Activated naive CD4-positive, alpha-beta T cell treated with anti-CD3 and anti-CD28 coated beads, Interleukin-2, amount 50 U/mL, for 16 hours (primary cell): ENCODE measurements around the gene DUSP22.

Experiments used
- DNase-seq: peaks from one replicate; pipeline ENCODE4 v3.0.0-alpha.2; 2020

Gene DUSP22

DNA sequence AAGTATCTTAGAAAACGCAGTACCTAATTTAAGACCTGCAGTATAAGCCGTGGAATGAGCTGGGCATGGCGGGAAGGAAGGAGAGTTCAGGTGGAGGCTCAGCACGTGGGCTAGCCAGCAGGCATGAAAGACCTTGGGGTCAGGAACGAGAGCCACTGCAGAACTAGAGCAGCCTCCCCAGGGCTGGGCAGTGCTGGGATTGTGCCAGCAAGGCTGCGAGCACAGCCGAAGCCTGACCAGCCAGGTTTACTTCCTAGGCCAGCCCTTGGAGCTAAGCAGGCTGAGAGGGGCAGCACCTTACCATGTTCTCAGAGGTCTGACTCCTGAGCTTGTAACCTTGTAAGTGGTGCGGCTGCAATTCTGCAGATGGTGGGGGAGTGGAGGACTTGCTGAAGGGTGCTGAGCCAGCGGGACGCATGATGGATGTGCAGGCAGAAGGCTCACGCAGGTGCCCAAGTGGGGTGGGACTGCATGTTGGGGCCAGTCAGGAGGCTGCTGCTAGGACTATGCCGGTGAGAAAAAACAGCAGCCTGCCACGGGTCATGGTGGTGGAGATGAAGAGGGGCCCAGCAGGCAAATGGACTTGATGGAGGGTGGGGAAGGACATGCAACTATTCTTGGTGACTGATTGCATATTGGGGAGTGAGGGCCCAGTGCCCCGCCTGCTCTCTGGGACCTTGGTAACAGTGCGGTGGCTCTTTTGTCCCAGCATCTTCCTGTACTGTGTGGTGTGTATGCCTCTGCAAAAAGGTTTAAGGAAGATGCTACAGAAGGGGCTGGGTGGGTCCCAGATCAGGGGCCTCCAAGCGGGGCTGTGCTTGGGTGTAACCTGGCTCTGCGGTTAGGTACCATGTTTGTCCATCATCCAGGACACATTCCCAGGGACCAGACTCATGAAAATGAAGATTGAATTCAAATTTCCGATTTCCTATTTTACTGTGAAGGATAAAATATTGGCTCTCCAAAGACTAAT is 61.6 kb downstream of the DUSP22 start:
- DNase-seq, result no peak

DNA sequence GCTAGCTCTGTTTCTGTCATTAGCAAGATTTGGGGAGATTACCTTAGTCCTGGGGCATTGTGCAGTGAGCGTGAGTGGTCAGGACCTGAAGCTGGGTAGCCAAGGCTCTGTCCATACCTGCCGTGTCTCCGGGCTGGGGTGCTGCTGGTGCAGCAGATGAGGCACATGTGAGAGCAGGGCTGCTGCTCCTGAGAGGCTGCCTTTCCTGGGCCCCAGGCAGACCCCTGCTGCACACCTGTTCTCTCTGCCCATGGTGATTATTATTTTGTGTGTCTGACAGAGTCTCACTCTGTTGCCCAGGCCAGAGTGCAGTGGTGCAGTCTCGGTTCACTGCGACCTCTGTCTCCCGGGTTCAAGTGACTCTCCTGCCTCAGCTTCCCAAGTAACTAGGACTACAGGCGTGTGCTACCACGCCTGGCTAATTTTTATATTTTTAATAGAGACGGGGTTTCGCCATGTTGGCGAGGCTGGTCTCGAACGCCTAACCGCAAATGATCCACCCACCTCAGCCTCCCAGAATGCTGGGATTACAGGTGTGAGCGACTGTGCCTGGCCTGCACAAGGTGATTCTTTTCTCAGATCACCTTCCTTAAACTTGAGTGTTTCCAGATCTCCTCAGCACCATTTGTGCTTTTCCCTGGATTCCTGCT is 62.5 kb downstream of the DUSP22 start:
- DNase-seq, result no peak

DNA sequence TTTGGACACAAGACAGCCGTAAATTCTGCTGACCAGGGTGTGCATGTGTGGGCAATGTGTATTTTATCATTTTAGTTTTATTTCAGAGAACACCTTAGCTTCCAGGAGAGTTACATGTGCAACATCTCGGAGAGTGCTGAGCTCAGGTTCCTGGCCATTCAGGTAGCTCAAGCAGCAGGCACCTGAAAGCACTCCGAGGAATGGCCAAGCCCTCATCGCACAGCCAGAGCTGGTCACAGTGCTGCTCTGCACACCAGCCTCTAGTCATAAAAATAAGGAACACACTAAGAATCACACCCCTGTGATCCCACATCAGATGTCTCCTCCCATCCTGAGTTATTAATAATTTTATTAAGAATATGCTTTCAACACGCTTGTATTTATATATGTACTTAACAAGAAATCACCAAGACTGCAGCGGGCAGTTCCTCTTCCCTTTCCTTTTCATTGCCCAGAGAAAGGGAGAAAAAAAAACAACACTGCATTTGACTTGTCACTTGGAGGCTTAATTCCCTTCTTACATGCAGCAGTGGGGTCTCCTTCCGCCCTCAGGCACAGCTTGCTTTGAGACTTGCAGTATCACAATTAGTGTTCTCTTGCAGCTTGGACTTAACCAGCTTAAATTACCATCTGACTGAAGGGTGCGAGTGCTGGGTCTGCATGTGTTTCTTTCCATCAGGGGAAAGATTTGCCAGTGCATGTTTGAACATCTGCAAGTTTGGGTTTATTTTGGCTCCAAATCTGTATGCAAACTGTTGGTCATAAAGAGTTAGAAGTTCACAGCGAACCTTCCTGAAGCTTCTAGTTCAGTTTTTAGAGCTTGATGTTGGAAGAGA is 63.3 kb downstream of the DUSP22 start:
- no peak for DNase-seq

DNA sequence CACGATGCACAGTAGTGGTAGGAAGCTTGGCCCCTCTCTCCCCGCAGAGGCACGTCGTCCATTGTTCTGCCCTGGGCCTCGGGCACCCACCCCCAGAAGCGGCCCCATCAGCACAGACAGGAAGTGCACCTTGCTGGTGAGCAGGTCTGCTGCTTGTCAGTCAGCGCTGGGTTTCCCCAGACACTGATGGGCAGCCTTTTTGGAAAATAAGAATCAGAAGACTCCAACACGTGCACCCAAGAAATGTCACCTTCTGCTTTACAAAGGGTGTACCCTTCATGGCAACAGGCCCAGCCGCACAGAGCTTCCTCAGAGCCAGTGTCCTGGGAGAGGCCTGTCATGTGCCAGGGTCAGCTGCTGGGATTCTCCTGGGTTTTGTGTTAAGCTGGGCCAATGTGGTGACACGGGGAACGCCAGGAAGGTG is 64.6 kb downstream of the DUSP22 start:
- DNase-seq, result no peak

DNA sequence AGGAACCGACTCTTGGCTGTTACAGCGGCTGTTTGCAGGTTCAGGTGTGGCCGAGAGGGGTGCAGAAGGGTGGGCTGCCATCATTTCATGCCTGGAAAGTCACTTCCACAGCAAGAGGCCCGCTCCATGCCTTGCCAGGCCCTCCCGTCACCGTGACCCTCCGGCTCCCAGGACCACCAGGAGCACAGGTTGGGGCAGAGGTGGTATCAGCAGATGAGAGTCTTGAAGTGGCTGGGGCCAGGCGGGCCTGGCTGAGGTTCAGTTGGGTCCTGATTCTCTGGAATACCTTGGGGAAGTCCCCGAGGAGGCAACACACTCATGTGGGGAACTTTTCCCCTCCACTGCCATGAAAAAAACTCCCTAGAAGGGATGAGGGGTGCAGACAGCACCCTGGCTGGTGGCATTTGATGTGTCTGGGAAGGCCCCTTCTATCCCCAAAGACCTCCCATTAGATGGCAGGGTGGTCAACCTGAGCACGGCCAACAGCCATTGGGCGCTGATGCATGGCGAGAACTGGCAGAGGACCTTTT is 65.0 kb downstream of the DUSP22 start:
- DNase-seq, result no peak

DNA sequence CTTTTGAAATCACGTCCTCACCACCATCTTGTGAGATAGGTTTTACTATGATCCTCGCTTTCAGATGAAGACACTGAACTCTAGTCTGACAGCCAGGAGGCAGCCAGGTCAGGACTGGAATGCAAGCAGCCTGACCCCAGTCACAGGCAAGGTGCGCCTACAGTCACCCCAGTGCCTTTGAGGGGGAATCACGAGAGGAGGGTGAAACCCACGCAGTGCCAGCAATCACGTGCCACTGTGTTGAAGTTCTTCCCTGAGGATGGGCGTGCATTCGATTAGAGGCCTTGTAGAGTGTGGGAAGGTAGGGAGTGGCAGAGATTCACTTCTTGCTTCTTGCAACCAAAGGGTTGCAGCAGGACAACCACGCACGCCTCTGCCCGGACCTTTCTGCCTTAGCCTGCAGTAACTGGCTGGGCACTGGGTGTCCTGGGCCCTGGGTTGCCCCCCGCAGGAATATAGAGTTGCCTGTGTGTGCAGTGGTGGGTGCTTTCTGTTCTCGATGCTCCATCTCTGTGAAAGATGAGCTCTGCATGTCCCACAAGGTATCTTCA is 65.6 kb downstream of the DUSP22 start:
- no peak for DNase-seq

DNA sequence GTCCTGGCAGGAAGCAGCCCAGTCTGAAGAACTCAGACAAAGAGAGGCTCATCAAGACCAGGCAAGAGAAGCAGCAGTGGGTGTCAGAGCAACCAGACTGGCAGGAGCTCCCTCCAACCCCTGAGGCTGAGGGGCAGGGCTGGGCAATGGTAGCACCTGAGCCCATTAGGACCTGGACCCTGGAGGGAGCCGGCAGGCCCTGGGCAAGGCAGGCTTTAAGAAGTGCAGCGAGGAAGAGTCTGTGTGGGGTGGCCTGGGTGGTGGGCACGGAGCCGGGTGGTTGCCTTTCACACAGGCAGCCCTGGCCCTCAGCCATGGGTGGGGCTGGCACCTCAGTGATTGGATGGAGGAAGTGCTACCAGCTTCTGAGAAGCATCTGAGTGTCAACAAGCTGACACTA is 66.1 kb downstream of the DUSP22 start:
- no peak for DNase-seq

DNA sequence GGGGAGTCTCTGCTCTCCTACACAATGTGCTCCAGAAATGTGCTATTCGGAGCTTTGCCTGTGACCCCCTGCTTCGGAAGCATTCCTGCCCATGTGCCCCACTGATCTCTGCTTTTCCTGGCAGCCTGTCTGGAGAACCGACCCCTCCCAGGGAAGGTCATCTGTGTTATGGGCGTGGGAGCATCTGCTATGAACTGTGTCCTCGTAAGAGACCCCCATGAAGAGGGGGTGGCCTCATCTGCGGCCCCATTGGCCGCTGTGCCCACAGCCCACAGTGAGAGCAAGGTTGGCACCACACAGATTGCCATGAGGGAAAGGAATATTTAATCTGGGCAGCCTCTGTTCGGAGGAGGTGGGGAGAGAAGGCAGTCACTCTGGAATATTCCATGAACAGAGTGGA is 66.6 kb downstream of the DUSP22 start:
- DNase-seq, result no peak

DNA sequence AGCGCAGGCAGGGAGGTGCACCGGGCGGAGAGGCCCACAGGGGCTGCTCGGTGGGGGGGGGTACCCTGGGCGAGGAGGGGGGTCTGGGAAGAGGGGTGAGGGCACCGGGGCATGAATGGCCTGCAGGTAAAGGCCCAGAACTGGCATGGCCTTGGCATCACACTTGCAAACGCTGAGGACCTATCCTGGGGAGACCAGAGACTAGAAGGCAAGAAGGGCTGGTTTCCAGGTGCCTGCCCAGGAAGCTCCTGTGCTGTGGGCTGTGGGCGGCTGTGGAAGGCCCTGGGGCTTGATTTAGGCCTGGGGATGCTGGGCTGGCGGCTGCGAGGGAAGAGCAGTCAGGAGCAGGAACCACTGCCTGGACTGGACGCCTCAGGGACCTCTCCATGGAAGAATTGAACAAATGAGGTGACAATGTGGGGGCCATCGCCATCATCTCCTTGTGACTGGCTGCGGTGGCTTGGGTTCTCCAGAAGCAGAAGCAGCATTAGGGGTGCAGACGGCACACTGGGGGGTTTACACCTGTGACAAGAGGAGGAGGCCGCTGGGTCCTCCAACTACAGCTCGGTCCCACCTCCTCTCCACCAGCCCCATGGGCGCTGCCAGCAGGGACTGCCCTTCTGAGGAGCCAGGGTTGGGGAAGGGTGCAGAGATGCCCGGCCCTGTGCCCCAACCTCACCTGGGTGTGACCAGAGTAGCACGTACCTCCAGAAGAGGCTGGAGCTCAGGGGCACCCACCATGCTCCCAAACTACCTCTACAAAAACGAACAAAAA is 67.2 kb downstream of the DUSP22 start:
- DNase-seq, result no peak

DNA sequence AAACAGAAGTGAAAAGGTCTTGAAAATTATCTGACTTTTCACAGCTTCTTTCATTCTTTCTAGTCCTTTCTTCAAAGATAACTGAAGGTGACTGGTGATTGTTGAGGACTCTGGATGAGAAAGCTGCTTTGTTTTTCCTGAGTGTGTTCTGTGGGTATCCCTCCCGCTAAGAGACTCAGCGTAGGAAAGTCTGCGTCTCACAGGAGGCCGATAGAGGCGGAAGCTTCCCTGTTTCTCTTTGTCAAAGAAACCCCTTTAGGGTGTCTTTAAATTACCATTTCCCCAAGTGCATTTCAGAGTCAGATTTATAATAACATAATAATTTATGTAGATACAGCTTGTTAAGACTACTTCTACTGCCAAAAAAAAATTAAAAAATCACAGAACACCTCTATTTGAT is 68.1 kb downstream of the DUSP22 start:
- no peak for DNase-seq

DNA sequence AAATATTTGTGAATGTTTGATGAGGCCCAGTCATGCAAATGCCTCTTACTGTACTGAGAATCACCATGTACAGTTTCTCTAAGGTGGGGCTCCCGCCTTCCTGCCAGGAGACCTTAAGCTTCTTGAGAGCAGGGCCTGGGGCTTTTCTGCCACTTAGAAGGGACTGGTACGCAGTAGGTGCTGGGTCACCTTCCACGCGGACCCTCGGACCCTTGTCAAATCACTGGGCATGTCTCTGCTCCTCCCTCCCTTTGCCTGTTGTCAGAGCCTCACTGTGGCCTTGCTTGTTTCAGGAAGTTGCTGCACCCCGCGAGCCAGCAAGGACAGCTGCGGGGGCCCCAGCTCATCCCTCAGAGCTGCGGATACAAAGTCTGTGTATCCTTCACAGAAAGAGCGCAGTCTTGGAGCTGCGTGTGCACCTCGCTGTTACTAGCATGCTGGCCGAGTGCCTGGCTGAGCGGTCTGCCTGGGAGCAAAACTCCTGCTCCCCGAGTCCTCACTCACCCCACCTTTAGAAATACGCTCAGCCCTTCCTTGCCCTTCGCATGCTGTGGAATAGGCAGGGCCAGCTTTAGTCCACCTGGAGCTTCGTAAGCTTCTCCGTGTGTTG is 68.6 kb downstream of the DUSP22 start:
- no peak for DNase-seq

DNA sequence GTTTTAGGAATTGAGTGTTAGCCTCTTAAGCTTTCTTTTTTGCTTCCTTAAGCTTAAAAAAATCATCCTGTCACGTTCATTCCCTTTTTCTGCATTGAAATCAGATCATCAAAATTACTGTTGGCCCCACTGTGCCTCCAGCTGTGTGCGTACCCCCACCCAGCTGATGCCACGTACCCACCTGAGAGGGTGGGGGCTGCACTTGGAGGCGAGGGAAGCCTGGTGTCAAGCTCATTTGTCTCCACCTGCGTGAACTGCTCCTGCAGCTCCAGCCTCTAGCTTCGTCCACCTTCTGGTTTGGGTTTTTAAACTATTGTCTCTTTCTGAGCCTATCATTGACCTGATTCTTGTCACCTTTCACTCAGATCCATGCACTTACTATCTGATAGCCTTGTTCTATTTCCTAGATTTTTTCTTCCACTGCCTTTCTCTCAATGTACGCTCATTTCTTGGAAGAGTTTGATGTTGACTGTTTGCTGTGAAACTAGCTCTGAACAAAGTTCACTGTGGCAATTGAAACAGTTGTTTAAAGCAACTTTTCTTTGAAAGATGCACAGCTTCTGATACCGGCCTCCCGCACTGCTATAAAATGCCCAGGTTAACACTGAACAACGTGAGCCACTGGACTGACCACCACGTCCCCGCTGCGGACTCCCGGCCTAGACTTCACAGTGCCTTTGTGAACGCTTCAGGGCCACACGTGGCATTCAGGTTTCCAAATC is 69.3 kb downstream of the DUSP22 start:
- no peak for DNase-seq

DNA sequence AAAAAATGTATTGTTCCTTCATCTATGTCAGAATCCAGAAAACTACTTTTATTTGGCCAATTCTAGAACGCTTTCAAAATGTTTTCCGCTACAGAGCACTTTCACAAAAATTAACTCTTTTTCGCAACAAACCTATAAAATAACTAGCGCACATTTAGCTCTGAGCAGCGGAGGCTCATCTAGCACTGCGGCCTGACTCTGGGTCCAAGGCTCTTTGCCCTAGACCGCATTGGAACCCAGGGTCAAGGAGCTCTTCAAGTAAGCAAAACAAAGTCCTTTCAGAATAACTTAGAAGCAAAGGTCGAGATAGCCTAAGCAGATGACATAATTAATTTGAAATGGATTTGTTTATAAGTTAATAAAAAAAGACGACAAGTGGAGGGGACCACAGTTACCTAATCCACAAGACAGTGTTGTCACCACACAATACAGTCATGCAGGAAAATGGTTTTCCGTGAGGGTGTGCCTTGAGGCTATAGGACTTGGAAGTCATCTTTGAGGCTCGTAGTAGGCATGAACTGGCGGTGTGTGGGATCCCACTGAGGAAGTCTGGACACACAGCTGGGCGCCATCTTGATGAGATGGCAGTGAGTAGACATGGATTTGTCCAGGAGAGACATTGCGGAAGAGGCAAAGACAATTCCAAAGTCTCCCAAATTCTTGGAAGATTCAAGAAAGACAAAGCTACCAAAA is 70.1 kb downstream of the DUSP22 start:
- DNase-seq, result no peak

DNA sequence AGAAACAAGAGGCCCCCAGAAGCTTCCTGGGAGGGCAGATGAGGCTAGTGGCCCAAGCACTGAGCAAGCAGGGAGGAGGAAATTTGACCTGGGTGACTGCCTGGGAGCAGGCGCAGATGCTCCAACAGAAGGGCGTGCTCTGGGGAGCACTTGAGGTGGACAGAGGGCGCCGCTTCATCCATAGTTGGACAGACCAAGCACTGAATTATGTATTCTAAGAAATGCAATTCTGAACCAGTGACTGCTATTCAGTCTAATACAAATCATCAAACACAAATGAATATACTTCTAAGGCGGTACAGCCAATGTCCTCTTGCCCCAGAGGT is 70.6 kb downstream of the DUSP22 start:
- no peak for DNase-seq

DNA sequence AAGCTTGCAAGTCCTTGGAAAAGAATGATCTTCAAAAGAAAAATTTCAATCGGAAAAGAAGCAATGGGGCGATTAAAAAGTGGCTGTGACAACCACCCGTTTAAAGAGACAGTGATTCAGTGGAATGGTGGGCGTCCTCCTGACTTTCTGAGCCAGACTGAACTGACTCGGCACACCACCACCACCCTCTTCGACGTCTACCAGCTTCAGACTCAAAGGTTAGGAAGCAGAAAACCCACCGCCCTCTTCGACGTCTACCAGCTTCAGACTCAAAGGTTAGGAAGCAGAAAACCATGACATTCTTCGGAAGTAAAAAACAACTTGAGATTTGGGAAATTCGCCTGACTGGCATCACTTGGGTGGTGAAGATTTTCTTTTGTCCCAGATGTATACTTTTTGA is 71.0 kb downstream of the DUSP22 start:
- no peak for DNase-seq

DNA sequence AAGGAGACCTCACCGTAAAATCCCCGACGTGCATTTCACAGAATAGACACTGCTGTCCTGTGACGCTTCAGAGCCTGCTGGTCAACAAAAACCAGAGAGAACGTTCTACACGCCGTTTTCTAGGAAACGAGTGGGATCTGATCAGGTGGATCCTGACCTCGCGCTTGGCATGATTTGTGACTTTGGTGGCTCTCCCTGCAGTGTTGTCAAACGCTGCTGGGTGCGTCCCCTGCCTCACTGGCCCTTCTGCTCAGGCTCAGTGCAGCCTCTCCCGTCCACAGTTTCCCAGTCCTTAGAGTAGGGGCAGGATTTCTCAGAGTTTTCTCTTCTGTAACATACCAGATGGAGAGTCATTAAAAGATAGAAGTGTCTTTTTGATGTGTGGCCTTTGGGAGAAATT is 71.6 kb downstream of the DUSP22 start:
- no peak for DNase-seq

DNA sequence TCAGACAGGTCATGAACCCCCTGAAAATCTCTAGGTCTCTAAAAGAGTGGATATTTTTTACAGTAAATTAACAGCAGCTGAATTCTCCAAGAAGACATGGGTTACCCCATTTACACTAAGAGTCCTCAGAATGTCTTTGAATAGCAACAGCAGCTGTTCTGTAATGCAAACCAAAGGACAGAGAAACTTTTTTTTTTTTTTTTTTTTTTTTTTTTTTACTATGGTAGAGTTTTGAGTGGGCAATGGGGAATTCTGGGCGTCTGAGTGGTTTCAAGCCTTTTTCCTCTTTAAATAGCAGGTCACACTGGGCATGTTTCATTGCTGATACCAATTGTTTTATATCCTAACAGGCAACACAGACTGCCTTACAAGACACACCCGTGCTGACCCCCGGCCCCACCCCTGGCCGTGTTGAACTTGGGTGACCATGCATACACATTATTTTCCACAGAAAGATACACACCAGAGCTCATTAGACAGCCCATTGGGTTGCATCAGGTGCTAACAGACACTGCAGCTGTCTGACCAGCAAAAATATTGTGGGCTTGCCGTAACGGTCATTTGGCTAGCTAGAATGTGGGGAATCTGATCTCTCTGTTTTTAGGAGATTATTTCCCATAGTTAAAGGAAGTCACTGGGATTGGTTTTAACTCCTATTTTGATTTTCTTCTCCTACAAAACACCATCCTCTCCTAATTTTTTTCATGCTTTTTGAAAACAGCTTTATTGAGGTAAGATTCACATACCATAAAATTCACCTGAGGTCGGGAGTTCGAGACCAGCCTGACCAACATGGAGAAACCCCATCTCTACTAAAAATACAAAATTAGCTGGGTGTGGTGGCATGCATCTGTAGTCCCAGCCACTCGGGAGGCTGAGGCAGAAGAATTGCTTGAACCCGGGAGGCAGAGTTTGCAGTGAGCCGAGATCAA is 72.6 kb downstream of the DUSP22 start:
- no peak for DNase-seq

DNA sequence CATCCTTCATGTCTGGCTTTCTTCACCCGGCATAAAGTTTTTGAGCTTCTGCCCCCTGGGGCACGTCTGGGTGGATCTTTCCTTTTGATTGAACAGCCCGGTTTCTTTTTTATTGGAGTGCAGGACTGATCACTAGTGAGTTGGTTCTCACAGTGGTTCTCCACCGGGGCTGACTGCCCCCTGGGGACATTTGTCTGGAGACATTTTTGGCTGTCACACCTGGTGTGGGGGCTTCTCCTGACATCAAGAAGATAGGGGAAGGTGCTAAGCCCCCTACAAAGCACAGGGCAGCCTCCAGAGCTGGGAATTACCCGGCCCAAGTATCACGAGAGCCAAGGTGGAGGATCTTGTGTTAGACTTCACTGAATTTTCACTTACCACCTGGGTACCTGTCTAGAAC is 73.5 kb downstream of the DUSP22 start:
- DNase-seq, result no peak
